GM13976 (cell line): ENCODE measurements around the gene ATP8B3.

ENCODE experiments used
- DNase-seq: peaks from one replicate; pipeline ENCODE4 v3.0.0; 2012; ENCODE audit warnings: low spot score
- CTCF ChIP-seq: IDR thresholded peaks from 2 replicates; pipeline ENCODE4 v1.5.1; 2012; ENCODE audit warnings: borderline replicate concordance, mild to moderate bottlenecking; ENCODE audit not compliant: insufficient read depth; ENCODE audit errors: extremely low read depth, missing control alignments, control extremely low read depth
- in situ Hi-C: fragments of 300-500 bp; cut with MboI; formaldehyde crosslinking; loops from one replicate; pipeline ENCODE4 v1.12.0; 2022; ENCODE audit warnings: low sequenced_read_pairs, mixed read lengths, inconsistent platforms; ENCODE audit not compliant: unreplicated experiment

Gene ATP8B3

GRCh38 chr19:1811942-1812425 lies at the start of gene ATP8B3:
TSS of gene ATP8B3 (minus strand) at chr19:1812276. CDS start at chr19:1811736, 540 bp downstream.
- peak; percentile 100 for DNase-seq
- no peak for TF ChIP-seq CTCF
- in situ Hi-C loops = no loop called here

GRCh38 chr19:1861599-1862031 lies 49.5 kb upstream of the ATP8B3 start:
- in situ Hi-C loops = no loop called here
- no peak for DNase-seq
- no peak for TF ChIP-seq CTCF

- no peak for DNase-seq
- in situ Hi-C loops = no loop called here
- TF ChIP-seq CTCF = no peak
These were observed 48.9 kb upstream of the ATP8B3 start for GRCh38 chr19:1860821-1861598.

GRCh38 chr19:1860042-1860775 lies 48.1 kb upstream of the ATP8B3 start:
- TF ChIP-seq CTCF = no peak
- in situ Hi-C loops = no loop called here
- DNase-seq = no peak

- in situ Hi-C loops = no loop called here
- TF ChIP-seq CTCF = no peak
- DNase-seq = no peak
These were observed 47.3 kb upstream of the ATP8B3 start for GRCh38 chr19:1859331-1859781.

- no peak for DNase-seq
These were observed 46.5 kb upstream of the ATP8B3 start for GRCh38 chr19:1858412-1859081.

More at GRCh38 chr19:1858412-1859081, 46.5 kb upstream of the ATP8B3 start:
- no peak for TF ChIP-seq CTCF
- in situ Hi-C loops = no loop called here
